ENCODE results near the gene CCDC88A. TPM values are rescaled to one million over a fixed set of nuclear protein-coding genes. Genes with fewer than 3 reads are reported as not detected.

Gene CCDC88A
- total RNA-seq, 1 donor from 2014 or later: 77.1 TPM

GRCh38 chr2:55401124-55401523, 18.5 kb downstream of the CCDC88A start:
- no peak overlapping the region for H3K27ac Mint-ChIP-seq
- no peak for DNase-seq (ENCODE audit: low spot score, unreplicated experiment)
- H3K27me3 Mint-ChIP-seq: no peaks in the 10 kb centered on the region
- H3K4me1 Mint-ChIP-seq (ENCODE audit: low read depth): no peaks in the 10 kb centered on the region
- no peak for TF ChIP-seq CTCF (IDR thresholded peaks at IDR 0.05; ENCODE audit: unreplicated experiment)
- H3K9me3 Mint-ChIP-seq (ENCODE audit: low read depth): no peaks in the 10 kb centered on the region
- H3K36me3 Mint-ChIP-seq (ENCODE audit: insufficient read depth): peaks cover 6% of the 10 kb centered on the region
- H3K4me3 Mint-ChIP-seq (ENCODE audit: low read depth): no peak overlapping the region

- no peaks in the 10 kb centered on the region for H3K4me1 Mint-ChIP-seq (ENCODE audit: low read depth)
- peaks cover 6% of the 10 kb centered on the region for H3K36me3 Mint-ChIP-seq (ENCODE audit: insufficient read depth)
- no peak overlapping the region for H3K4me3 Mint-ChIP-seq (ENCODE audit: low read depth)
- H3K27me3 Mint-ChIP-seq: no peaks in the 10 kb centered on the region
- H3K27ac Mint-ChIP-seq: no peak overlapping the region
- no peak for DNase-seq (ENCODE audit: low spot score, unreplicated experiment)
- no peak for TF ChIP-seq CTCF (IDR thresholded peaks at IDR 0.05; ENCODE audit: unreplicated experiment)
- peaks cover under 1% of the 10 kb centered on the region for H3K9me3 Mint-ChIP-seq (ENCODE audit: low read depth)
These were observed 19.3 kb downstream of the CCDC88A start for GRCh38 chr2:55400332-55400731.

- peaks cover 5% of the 10 kb centered on the region for H3K36me3 Mint-ChIP-seq (ENCODE audit: insufficient read depth)
- DNase-seq (ENCODE audit: low spot score, unreplicated experiment): no peak
- peaks cover 2% of the 10 kb centered on the region for H3K9me3 Mint-ChIP-seq (ENCODE audit: low read depth)
- no peak overlapping the region for H3K4me3 Mint-ChIP-seq (ENCODE audit: low read depth)
- H3K27me3 Mint-ChIP-seq: no peaks in the 10 kb centered on the region
- H3K4me1 Mint-ChIP-seq (ENCODE audit: low read depth): no peaks in the 10 kb centered on the region
- no peak for TF ChIP-seq CTCF (IDR thresholded peaks at IDR 0.05; ENCODE audit: unreplicated experiment)
- no peak overlapping the region for H3K27ac Mint-ChIP-seq
These were observed 19.8 kb downstream of the CCDC88A start for GRCh38 chr2:55399815-55400214.

GRCh38 chr2:55395724-55396605, 23.7 kb downstream of the CCDC88A start:
- no peak for TF ChIP-seq CTCF (IDR thresholded peaks at IDR 0.05; ENCODE audit: unreplicated experiment)
- Mint-ChIP-seq H3K9me3 (ENCODE audit: low read depth) (peaks cover 8% of the 10 kb centered on the region), H3K4me1 (ENCODE audit: low read depth) (peaks cover 1% of the 10 kb centered on the region), H3K27ac (no peak overlapping the region), H3K27me3 (no peaks in the 10 kb centered on the region), H3K36me3 (ENCODE audit: insufficient read depth) (peaks cover 4% of the 10 kb centered on the region), H3K4me3 (ENCODE audit: low read depth) (no peak overlapping the region)
- DNase-seq (ENCODE audit: low spot score, unreplicated experiment): no peak

GRCh38 chr2:55391615-55392242, 27.9 kb downstream of the CCDC88A start:
- H3K27me3 Mint-ChIP-seq: no peaks in the 10 kb centered on the region
- TF ChIP-seq CTCF (IDR thresholded peaks at IDR 0.05; ENCODE audit: unreplicated experiment): no peak
- DNase-seq (ENCODE audit: low spot score, unreplicated experiment): no peak
- peaks cover 4% of the 10 kb centered on the region for H3K36me3 Mint-ChIP-seq (ENCODE audit: insufficient read depth)
- no peak overlapping the region for H3K27ac Mint-ChIP-seq
- peaks cover 1% of the 10 kb centered on the region for H3K4me1 Mint-ChIP-seq (ENCODE audit: low read depth)
- peaks cover 9% of the 10 kb centered on the region for H3K9me3 Mint-ChIP-seq (ENCODE audit: low read depth)
- H3K4me3 Mint-ChIP-seq (ENCODE audit: low read depth): no peak overlapping the region

All from progenitor cell of endocrine pancreas (in vitro differentiated cells).